Umbilical cord (tissue), 2 donors: ENCODE data around the gene OMG. TPM values are rescaled to one million over a fixed set of nuclear protein-coding genes. Genes with fewer than 3 reads are reported as not detected.
"Not testable (repeated sequence)": the region's sequence is repeated elsewhere in the genome, so short reads cannot be mapped to it uniquely, and the experiment has no call there.

ENCODE experiments used
- DNase-seq: peaks from one replicate; pipeline ENCODE4 v3.0.0-alpha.2; 2015; ENCODE audit warnings: low spot score
- total RNA-seq: library from RNA; depleted of rRNA; stranded (reverse); fragments of >200 nt; gene quantifications from one replicate; pipeline ENCODE4 v1.2.3, GENCODE V29; 2014; ENCODE audit warnings: low replicate concordance; ENCODE audit not compliant: insufficient read depth

OMG gene
- total RNA-seq, 1 donor from 2014 or later: 9.9 TPM

GRCh38 chr17:31308372-31309334 is 11.6 kb upstream of the OMG start:
- peak; percentile 9 for DNase-seq

- DNase-seq: no peak
Observed at GRCh38 chr17:31307640-31308039, 10.6 kb upstream of the OMG start.

GRCh38 chr17:31299624-31300023 is 2.6 kb upstream of the OMG start:
- no peak for DNase-seq

GRCh38 chr17:31296142-31296541 is 897 bp downstream of the OMG start:
- DNase-seq: no peak

- no peak for DNase-seq
Observed at GRCh38 chr17:31295489-31295871, 1.6 kb downstream of the OMG start.

- DNase-seq: no peak
Observed at GRCh38 chr17:31294820-31295488, 2.1 kb downstream of the OMG start.

GRCh38 chr17:31294231-31294630 is 2.8 kb downstream of the OMG start:
- DNase-seq: no peak

GRCh38 chr17:31293581-31293980 is 3.5 kb downstream of the OMG start:
- DNase-seq: no peak

- DNase-seq: no peak
Observed at GRCh38 chr17:31291820-31292219, 5.2 kb downstream of the OMG start.

GRCh38 chr17:31289790-31290189 is 7.2 kb downstream of the OMG start:
- DNase-seq: no peak

- DNase-seq: not testable (repeated sequence)
Observed at GRCh38 chr17:31287932-31288331, 9.1 kb downstream of the OMG start.

- no peak for DNase-seq
Observed at GRCh38 chr17:31286587-31286986, 10.5 kb downstream of the OMG start.

- DNase-seq: no peak
Observed at GRCh38 chr17:31283841-31284240, 13.2 kb downstream of the OMG start.

GRCh38 chr17:31281061-31281460 is 16.0 kb downstream of the OMG start:
- DNase-seq: no peak

GRCh38 chr17:31279401-31279800 is 17.6 kb downstream of the OMG start:
- no peak for DNase-seq

GRCh38 chr17:31275116-31275515 is 21.9 kb downstream of the OMG start:
- no peak for DNase-seq

GRCh38 chr17:31274252-31274651 is 22.8 kb downstream of the OMG start:
- peak; percentile 29 for DNase-seq

GRCh38 chr17:31273516-31273915 is 23.5 kb downstream of the OMG start:
- DNase-seq: no peak

GRCh38 chr17:31272803-31273202 is 24.2 kb downstream of the OMG start:
- DNase-seq: no peak

- DNase-seq: no peak
Observed at GRCh38 chr17:31272236-31272635, 24.8 kb downstream of the OMG start.

- peak; percentile 65 for DNase-seq
Observed at GRCh38 chr17:31269578-31269983, 27.5 kb downstream of the OMG start.

GRCh38 chr17:31269036-31269577 is 27.9 kb downstream of the OMG start:
- DNase-seq: no peak

GRCh38 chr17:31266042-31266441 is 31.0 kb downstream of the OMG start:
- DNase-seq: no peak
